Karpas-422 (cell line): ENCODE data around the gene HS6ST3. TPM values are rescaled to one million over a fixed set of nuclear protein-coding genes. Genes with fewer than 3 reads are reported as not detected.

Source experiments
- DNase-seq: peaks from one replicate; pipeline ENCODE4 v3.0.0-alpha.2; 2015
- H2AFZ ChIP-seq: fragments of 200-600 bp; sonication (generic); 2 replicates; pipeline ENCODE4 v1.6.1; 2014; ENCODE audit warnings: antibody characterized with exemption, low read length, mixed read lengths
- H3K27ac ChIP-seq: fragments of 200-600 bp; sonication (generic); 2 replicates; pipeline ENCODE4 v1.5.1; 2014; ENCODE audit warnings: mild to moderate bottlenecking, low read length, moderate library complexity
- H3K27me3 ChIP-seq: fragments of 200-600 bp; sonication (generic); 2 replicates; pipeline ENCODE4 v1.6.1; 2014; ENCODE audit warnings: low read length, mixed read lengths
- H3K36me3 ChIP-seq: fragments of 200-600 bp; sonication (generic); 2 replicates; pipeline ENCODE4 v1.6.1; 2014; ENCODE audit warnings: low read length, mixed read lengths; ENCODE audit not compliant: insufficient read depth
- H3K4me1 ChIP-seq: fragments of 200-600 bp; sonication (generic); 2 replicates; pipeline ENCODE4 v1.6.1; 2014; ENCODE audit warnings: mild to moderate bottlenecking, low read length, mixed read lengths
- H3K4me2 ChIP-seq: fragments of 200-600 bp; sonication (generic); 2 replicates; pipeline ENCODE4 v1.6.1; 2014; ENCODE audit warnings: low read length, low read depth, mild to moderate bottlenecking; ENCODE audit not compliant: poor library complexity, severe bottlenecking
- H3K4me3 ChIP-seq: fragments of 200-600 bp; sonication (generic); 2 replicates; pipeline ENCODE4 v1.5.1; 2014; ENCODE audit warnings: mild to moderate bottlenecking, antibody characterized with exemption, low read length, mixed read lengths
- H3K79me2 ChIP-seq: fragments of 200-600 bp; sonication (generic); 2 replicates; pipeline ENCODE4 v1.6.1; 2014; ENCODE audit warnings: mild to moderate bottlenecking, low read length, mixed read lengths
- H3K9ac ChIP-seq: fragments of 200-600 bp; sonication (generic); 2 replicates; pipeline ENCODE4 v1.6.0; 2014; ENCODE audit warnings: low read length
- H3K9me2 ChIP-seq: fragments of 200-600 bp; sonication (generic), shearing (Covaris generic); replicated peaks from 2 replicates; pipeline ENCODE4 v1.6.0; 2014; ENCODE audit warnings: mild to moderate bottlenecking, low read length, moderate library complexity; ENCODE audit not compliant: insufficient read depth
- H3K9me3 ChIP-seq: fragments of 300-700, 200-600 bp; sonication (generic); 2 replicates; pipeline ENCODE4 v1.6.1; 2014; ENCODE audit warnings: low read length, mixed read lengths
- H4K20me1 ChIP-seq: fragments of 200-600 bp; sonication (generic); 2 replicates; pipeline ENCODE4 v1.6.1; 2014; ENCODE audit warnings: mild to moderate bottlenecking, antibody characterized with exemption, low read length, low read depth; ENCODE audit not compliant: insufficient read depth
- total RNA-seq: library from RNA; depleted of rRNA; stranded (reverse); fragments of >200 nt; shearing (Covaris generic); gene quantifications from 2 replicates; pipeline ENCODE4 v1.2.3, GENCODE V29; 2014; ENCODE audit warnings: low replicate concordance

The HS6ST3 gene
- total RNA-seq, 1 experiment from 2014 or later: not detected

GRCh38 chr13:96794669-96795068, 704.8 kb downstream of the HS6ST3 start:
- Histone ChIP-seq H3K27me3 (no peaks in the 10 kb centered on the region), H3K4me3 (no peak overlapping the region), H3K9me2 (no peaks in the 10 kb centered on the region), H2AFZ (no peak overlapping the region), H3K27ac (no peak overlapping the region), H4K20me1 (no peaks in the 10 kb centered on the region), H3K9ac (no peak overlapping the region), H3K4me2 (no peak overlapping the region), H3K36me3 (no peaks in the 10 kb centered on the region), H3K79me2 (no peaks in the 10 kb centered on the region), H3K4me1 (no peaks in the 10 kb centered on the region), H3K9me3 (no peaks in the 10 kb centered on the region)
- no peak for DNase-seq

- H3K79me2 ChIP-seq: no peaks in the 10 kb centered on the region
- H3K9ac ChIP-seq: no peak overlapping the region
- H4K20me1 ChIP-seq: no peaks in the 10 kb centered on the region
- no peaks in the 10 kb centered on the region for H3K9me3 ChIP-seq
- no peak overlapping the region for H3K27ac ChIP-seq
- no peak overlapping the region for H3K4me2 ChIP-seq
- no peaks in the 10 kb centered on the region for H3K36me3 ChIP-seq
- no peak overlapping the region for H2AFZ ChIP-seq
- DNase-seq: no peak
- no peaks in the 10 kb centered on the region for H3K4me1 ChIP-seq
- no peaks in the 10 kb centered on the region for H3K9me2 ChIP-seq
- no peaks in the 10 kb centered on the region for H3K27me3 ChIP-seq
- H3K4me3 ChIP-seq: no peak overlapping the region
Measured at GRCh38 chr13:96795670-96796069, 705.8 kb downstream of the HS6ST3 start.

DNA sequence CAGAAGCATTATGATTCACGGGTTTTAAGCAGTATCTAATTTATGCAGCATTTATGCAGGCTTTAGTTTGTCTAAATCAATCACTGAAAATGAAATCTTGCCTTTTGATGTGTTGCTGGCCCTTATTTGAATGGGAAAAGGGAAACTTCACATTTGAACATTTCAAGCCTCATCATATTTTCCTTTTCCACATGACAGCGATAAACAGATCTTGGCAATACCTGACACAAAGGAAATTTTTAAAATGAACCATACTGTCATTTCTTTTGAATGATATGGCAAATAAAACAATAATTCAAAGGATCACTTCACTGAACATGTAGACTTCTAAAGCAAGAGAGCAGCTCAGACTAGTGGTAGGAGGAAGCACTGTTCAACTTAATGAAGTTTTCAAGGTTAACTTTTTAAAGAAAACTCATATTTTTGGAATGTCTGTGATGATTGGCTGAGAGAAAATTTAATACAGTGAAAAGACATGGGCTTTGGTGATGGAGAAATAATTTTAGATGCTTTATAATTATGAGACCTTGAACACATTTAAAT, 706.3 kb downstream of the HS6ST3 start:
- Histone ChIP-seq H3K4me1 (no peaks in the 10 kb centered on the region), H3K4me2 (no peak overlapping the region), H4K20me1 (no peaks in the 10 kb centered on the region), H3K9me2 (no peaks in the 10 kb centered on the region), H3K27me3 (no peaks in the 10 kb centered on the region), H3K9me3 (no peaks in the 10 kb centered on the region), H3K4me3 (no peak overlapping the region), H2AFZ (no peak overlapping the region), H3K27ac (no peak overlapping the region), H3K79me2 (no peaks in the 10 kb centered on the region), H3K9ac (no peak overlapping the region), H3K36me3 (no peaks in the 10 kb centered on the region)
- no peak for DNase-seq

DNA sequence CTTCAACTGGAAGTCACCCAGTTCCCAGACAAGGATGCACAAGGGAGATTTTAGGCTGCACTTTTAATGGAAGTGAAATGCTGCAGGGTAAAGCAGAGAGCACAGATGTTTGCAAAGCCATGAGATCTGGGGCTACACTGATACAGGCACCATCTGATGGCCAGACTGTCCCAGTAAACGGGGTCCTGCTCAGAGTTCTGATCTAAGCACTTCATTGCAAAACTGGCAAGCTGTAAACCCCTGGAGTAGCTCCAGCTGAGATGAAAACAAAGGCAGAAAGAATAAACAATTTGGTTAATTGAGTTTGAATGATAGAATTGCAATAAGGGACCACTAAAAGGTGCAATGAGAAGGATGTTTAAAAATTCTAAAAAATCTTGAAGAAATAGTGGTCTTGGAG, 707.2 kb downstream of the HS6ST3 start:
- Histone ChIP-seq H3K9me2 (no peaks in the 10 kb centered on the region), H3K36me3 (no peaks in the 10 kb centered on the region), H3K9ac (no peak overlapping the region), H3K79me2 (no peaks in the 10 kb centered on the region), H3K27me3 (no peaks in the 10 kb centered on the region), H2AFZ (no peak overlapping the region), H3K27ac (no peak overlapping the region), H3K9me3 (no peaks in the 10 kb centered on the region), H3K4me1 (no peaks in the 10 kb centered on the region), H3K4me3 (no peak overlapping the region), H3K4me2 (no peak overlapping the region), H4K20me1 (no peaks in the 10 kb centered on the region)
- DNase-seq: no peak

DNA sequence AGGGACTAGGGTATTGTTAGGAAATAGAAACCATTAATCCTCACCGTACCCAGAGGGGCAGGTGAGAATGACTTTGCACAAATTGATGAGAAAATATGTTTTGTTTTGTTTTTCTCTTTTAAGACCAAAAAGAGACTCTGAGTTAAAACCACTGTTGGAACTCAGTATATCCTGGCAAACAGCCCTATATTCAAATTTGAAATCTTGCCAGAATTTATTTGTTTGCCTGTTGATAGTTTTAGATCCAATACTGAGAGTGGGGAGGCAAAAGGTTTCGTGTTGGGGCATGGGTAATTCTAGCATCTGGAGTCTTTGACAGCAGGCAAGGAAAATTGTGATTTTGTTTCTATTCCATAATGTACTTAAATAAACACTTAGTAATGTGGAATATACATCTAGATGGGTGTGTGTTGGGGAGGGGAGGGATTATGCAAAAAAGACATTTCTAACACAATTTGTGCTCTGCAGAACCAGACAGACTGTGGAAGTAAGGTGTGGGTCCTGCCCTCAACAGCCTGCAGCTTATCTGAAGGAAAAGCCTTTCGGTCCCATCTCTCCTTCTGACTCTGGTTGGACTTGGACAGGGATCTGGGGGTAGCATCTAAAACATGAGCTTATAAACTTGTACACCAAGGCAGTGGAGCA, 713.7 kb downstream of the HS6ST3 start:
- Histone ChIP-seq H3K9ac (no peak overlapping the region), H3K4me3 (no peak overlapping the region), H3K27me3 (no peaks in the 10 kb centered on the region), H3K27ac (no peak overlapping the region), H4K20me1 (no peaks in the 10 kb centered on the region), H3K4me1 (no peaks in the 10 kb centered on the region), H3K79me2 (no peaks in the 10 kb centered on the region), H3K4me2 (no peak overlapping the region), H2AFZ (no peak overlapping the region), H3K9me2 (no peaks in the 10 kb centered on the region), H3K9me3 (no peaks in the 10 kb centered on the region), H3K36me3 (no peaks in the 10 kb centered on the region)
- DNase-seq: no peak

DNA sequence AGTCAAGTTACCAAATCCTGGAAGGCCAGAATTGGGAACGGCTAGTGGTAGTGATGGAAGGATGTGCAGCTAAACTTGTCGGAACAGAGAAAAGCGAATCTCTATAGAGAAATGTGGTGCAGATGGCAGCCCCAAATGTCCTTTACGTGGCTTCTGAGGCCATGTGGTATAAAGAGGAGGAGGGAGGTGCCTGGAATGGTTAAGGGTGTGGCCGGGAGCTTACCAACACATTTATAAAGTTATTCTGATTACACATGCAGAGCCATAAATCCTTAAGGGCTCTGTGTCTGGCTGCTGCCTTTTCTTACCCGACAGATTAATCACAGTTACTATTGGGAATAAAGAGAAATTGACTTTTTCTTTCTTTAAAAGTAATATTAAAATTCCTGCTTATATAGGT, 714.3 kb downstream of the HS6ST3 start:
- H3K79me2 ChIP-seq: no peaks in the 10 kb centered on the region
- no peaks in the 10 kb centered on the region for H3K27me3 ChIP-seq
- no peak overlapping the region for H3K9ac ChIP-seq
- H3K9me3 ChIP-seq: no peaks in the 10 kb centered on the region
- no peak overlapping the region for H3K4me2 ChIP-seq
- no peak overlapping the region for H2AFZ ChIP-seq
- no peaks in the 10 kb centered on the region for H3K9me2 ChIP-seq
- no peaks in the 10 kb centered on the region for H4K20me1 ChIP-seq
- no peaks in the 10 kb centered on the region for H3K4me1 ChIP-seq
- H3K4me3 ChIP-seq: no peak overlapping the region
- H3K36me3 ChIP-seq: no peaks in the 10 kb centered on the region
- H3K27ac ChIP-seq: no peak overlapping the region
- no peak for DNase-seq

DNA sequence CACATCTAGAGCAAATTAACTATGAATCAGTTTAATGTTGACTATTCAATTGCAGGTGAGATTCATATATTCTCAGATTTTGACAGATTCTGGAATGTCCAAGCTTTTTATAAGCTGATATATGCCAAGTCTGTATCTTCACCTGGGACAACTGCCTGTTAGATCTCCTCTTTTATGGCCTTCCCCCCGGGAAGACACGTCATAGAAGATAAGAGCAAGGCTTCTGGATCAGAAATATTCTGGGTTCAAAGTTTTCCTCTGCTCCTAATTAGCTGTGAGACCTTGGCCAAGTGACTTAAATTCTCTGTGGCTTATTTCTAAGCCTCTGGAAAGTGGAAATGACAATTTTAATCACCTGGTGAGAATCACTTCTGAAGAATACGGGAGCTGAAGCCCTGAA, 716.8 kb downstream of the HS6ST3 start:
- DNase-seq: no peak
- no peaks in the 10 kb centered on the region for H3K4me1 ChIP-seq
- no peaks in the 10 kb centered on the region for H3K27me3 ChIP-seq
- H3K4me2 ChIP-seq: no peak overlapping the region
- no peak overlapping the region for H3K27ac ChIP-seq
- no peak overlapping the region for H2AFZ ChIP-seq
- H3K9me3 ChIP-seq: no peaks in the 10 kb centered on the region
- H3K9ac ChIP-seq: no peak overlapping the region
- H3K4me3 ChIP-seq: no peak overlapping the region
- H3K79me2 ChIP-seq: no peaks in the 10 kb centered on the region
- no peaks in the 10 kb centered on the region for H3K9me2 ChIP-seq
- no peaks in the 10 kb centered on the region for H3K36me3 ChIP-seq
- H4K20me1 ChIP-seq: no peaks in the 10 kb centered on the region

DNA sequence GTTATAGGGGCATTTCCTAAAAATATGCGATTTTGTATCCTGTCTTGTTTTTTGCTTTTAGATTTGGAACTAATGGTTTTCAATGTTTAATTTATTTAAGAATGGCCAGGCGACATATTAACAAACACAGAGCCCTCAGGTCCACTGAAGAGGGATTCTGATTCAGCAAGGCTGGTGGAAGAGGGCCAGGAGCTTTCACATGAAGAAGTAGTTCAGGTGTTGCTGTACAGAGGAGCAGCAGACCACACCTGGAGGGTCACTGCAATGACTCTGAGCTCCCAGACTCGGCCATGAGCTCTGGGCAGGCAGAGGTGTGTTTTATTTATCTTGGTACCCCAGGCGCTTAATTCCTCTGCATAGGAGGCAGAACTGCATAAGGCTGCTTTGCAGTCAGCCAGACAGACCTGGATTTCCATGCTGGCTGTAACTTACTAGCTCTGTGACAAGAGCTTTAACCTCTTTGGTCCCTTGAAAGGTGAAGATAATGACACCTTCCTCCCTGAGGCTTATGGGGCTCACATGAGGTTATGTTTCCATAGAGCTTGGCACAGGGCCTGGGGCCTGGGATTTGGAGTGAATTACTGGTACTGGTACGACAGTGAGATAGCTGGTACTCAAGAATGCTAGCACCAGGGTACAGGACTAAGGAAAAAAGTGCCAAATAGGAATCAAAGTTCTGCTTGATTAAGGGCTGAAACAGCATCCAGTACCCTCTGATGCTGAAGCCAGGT, 719.6 kb downstream of the HS6ST3 start:
- no peaks in the 10 kb centered on the region for H4K20me1 ChIP-seq
- H3K9ac ChIP-seq: no peak overlapping the region
- H3K27me3 ChIP-seq: no peaks in the 10 kb centered on the region
- no peak for DNase-seq
- H3K4me2 ChIP-seq: no peak overlapping the region
- no peaks in the 10 kb centered on the region for H3K9me2 ChIP-seq
- H3K27ac ChIP-seq: no peak overlapping the region
- no peak overlapping the region for H3K4me3 ChIP-seq
- no peaks in the 10 kb centered on the region for H3K4me1 ChIP-seq
- H2AFZ ChIP-seq: no peak overlapping the region
- H3K79me2 ChIP-seq: no peaks in the 10 kb centered on the region
- no peaks in the 10 kb centered on the region for H3K36me3 ChIP-seq
- H3K9me3 ChIP-seq: no peaks in the 10 kb centered on the region
